HCT116 (cell line): Measurements from ENCODE around the gene CDK4. TPM values are rescaled to one million over a fixed set of nuclear protein-coding genes. Genes with fewer than 3 reads are reported as not detected.

Experiments
- ATAC-seq: fragments of 200-7000 bp; cut with Tn5 transposase; 2 replicates; pipeline ENCODE4 v1.9.1; 2020; ENCODE audit warnings: mild to moderate bottlenecking, moderate library complexity
- BruUV-seq: library from RNA; stranded (reverse); fragments of 400-500 nt; replicated peaks from 2 replicates; lab custom pipeline; 2021; lab: Mats Ljungman, UMichigan
- CTCF ChIA-PET: fragments of 300-600 bp; sonication (Branson Sonifier 250); formaldehyde crosslinking; loops from one replicate; lab custom pipeline; 2021; ENCODE audit warnings: antibody characterized with exemption; lab: Charles Lee
- POLR2A ChIA-PET: fragments of 300-600, 350-600 bp; sonication (Branson Sonifier 250); formaldehyde crosslinking; loops from one replicate; lab custom pipeline; 2021; ENCODE audit warnings: antibody characterized with exemption; lab: Charles Lee
- RAD21 ChIA-PET, 2 experiments: fragments of 300-600 bp; sonication (Branson Sonifier 250); formaldehyde crosslinking; loops; one replicate each; lab custom pipeline; 2023; ENCODE audit warnings: low total read pairs in 2 of 2; ENCODE audit not compliant: uncharacterized antibody in 2 of 2, unreplicated experiment in 2 of 2, low non-redundant PET in 1 of 2; lab: Charles Lee
- DNase-seq: peaks from one replicate; pipeline ENCODE4 v3.0.0-alpha.2; 2010; ENCODE audit warnings: low read depth, low spot score
- H2AFZ ChIP-seq: fragments of 200-600 bp; shearing (Covaris generic), sonication (generic); 2 replicates; pipeline ENCODE4 v1.6.1; 2017; ENCODE audit warnings: low read depth, mixed run types, mixed read lengths, antibody characterized with exemption, low read length; ENCODE audit not compliant: poor library complexity, severe bottlenecking
- H3K27ac ChIP-seq: 2 replicates; pipeline ENCODE4 v1.5.1; 2012; ENCODE audit warnings: low read depth, low read length
- H3K27me3 ChIP-seq: fragments of 200-600 bp; sonication (generic); 2 replicates; pipeline ENCODE4 v1.6.1; 2016; ENCODE audit warnings: mixed run types, low read length, mixed read lengths; ENCODE audit not compliant: insufficient read depth
- H3K36me3 ChIP-seq, 2 experiments: fragments of 200-500 bp in 1 of 2; fragments of 200-600 bp in 1 of 2; sonication (Bioruptor generic) in 1 of 2; sonication (generic) in 1 of 2; 2 replicates each; pipeline versions ENCODE4 v1.5.1 to v1.6.1; 2014 to 2016; ENCODE audit warnings: low read length in 2 of 2, inconsistent platforms in 1 of 2, mixed read lengths in 1 of 2, mixed run types in 1 of 2; ENCODE audit not compliant: insufficient read depth in 2 of 2, control insufficient read depth in 1 of 2
- H3K4me1 ChIP-seq, 2 experiments: fragments of 200-600 bp in 1 of 2; sonication (generic) in 1 of 2; 2 replicates each; pipeline versions ENCODE4 v1.5.1 to v1.6.1; 2012 to 2017; ENCODE audit warnings: low read length in 2 of 2, inconsistent platforms in 1 of 2, mild to moderate bottlenecking in 1 of 2, mixed read lengths in 1 of 2, mixed run types in 1 of 2, moderate library complexity in 1 of 2; ENCODE audit not compliant: insufficient read depth in 2 of 2, control insufficient read depth in 1 of 2
- H3K4me2 ChIP-seq: fragments of 200-600 bp; sonication (generic); 2 replicates; pipeline ENCODE4 v1.6.1; 2017; ENCODE audit warnings: mixed run types, low read length, mixed read lengths
- H3K4me3 ChIP-seq, 2 experiments: fragments of 200-600 bp in 1 of 2; sonication (generic) in 1 of 2; replicated peaks in 1 of 2; 2 replicates each; pipeline ENCODE4 v1.5.1; 2011 to 2016; ENCODE audit warnings: low read length in 2 of 2, control low read depth in 1 of 2, low read depth in 1 of 2, mild to moderate bottlenecking in 1 of 2, mixed read lengths in 1 of 2, mixed run types in 1 of 2
- H3K79me2 ChIP-seq: fragments of 200-600 bp; sonication (generic); 2 replicates; pipeline ENCODE4 v1.6.1; 2017; ENCODE audit warnings: mild to moderate bottlenecking, mixed run types, low read length, moderate library complexity, mixed read lengths; ENCODE audit not compliant: insufficient read depth
- H3K9ac ChIP-seq: fragments of 200-600 bp; sonication (generic); 2 replicates; pipeline ENCODE4 v1.6.1; 2016; ENCODE audit warnings: low read length, mixed read lengths
- H3K9me2 ChIP-seq: fragments of 200-600 bp; sonication (generic), shearing (Covaris generic); 2 replicates; pipeline ENCODE4 v1.6.1; 2017; ENCODE audit warnings: mixed run types, mild to moderate bottlenecking, moderate library complexity; ENCODE audit not compliant: insufficient read depth
- H3K9me3 ChIP-seq, 2 experiments: fragments of 200-500 bp in 1 of 2; fragments of 200-600 bp in 1 of 2; sonication (Bioruptor generic) in 1 of 2; sonication (generic) in 1 of 2; 2 replicates each; pipeline ENCODE4 v1.6.1; 2014 to 2017; ENCODE audit warnings: low read length in 2 of 2, mixed read lengths in 2 of 2, inconsistent platforms in 1 of 2, low read depth in 1 of 2, mild to moderate bottlenecking in 1 of 2, mixed run types in 1 of 2, moderate library complexity in 1 of 2; ENCODE audit not compliant: control insufficient read depth in 1 of 2, insufficient read depth in 1 of 2
- H4K20me1 ChIP-seq: fragments of 200-600 bp; sonication (generic), shearing (Covaris generic); 2 replicates; pipeline ENCODE4 v1.6.1; 2017; ENCODE audit warnings: mixed run types, mild to moderate bottlenecking, moderate library complexity; ENCODE audit not compliant: insufficient read depth
- ATF3 ChIP-seq: IDR thresholded peaks from 2 replicates; pipeline ENCODE4 v1.6.1; 2012
- CEBPB ChIP-seq: IDR thresholded peaks from 2 replicates; pipeline ENCODE4 v1.6.1; 2012; ENCODE audit warnings: low read depth
- ELF1 ChIP-seq: IDR thresholded peaks from 2 replicates; pipeline ENCODE4 v1.6.1; 2012; ENCODE audit warnings: low read depth, borderline replicate concordance
- MAX ChIP-seq: IDR thresholded peaks from 2 replicates; pipeline ENCODE4 v1.6.1; 2012
- REST ChIP-seq: IDR thresholded peaks from 2 replicates; pipeline ENCODE4 v1.6.1; 2012; ENCODE audit warnings: low read depth
- SIN3A ChIP-seq: IDR thresholded peaks from 2 replicates; pipeline ENCODE4 v1.6.1; 2012; ENCODE audit warnings: low read depth
- SP1 ChIP-seq: IDR thresholded peaks from 2 replicates; pipeline ENCODE4 v1.6.1; 2012; ENCODE audit warnings: low read depth
- SRF ChIP-seq: IDR thresholded peaks from 2 replicates; pipeline ENCODE4 v1.6.1; 2012; ENCODE audit warnings: low read depth
- ZBTB33 ChIP-seq: IDR thresholded peaks from 2 replicates; pipeline ENCODE4 v1.6.1; 2011; ENCODE audit warnings: mild to moderate bottlenecking, low read length, moderate library complexity; ENCODE audit not compliant: insufficient replicate concordance; ENCODE audit errors: extremely low read depth
- ZNF274 ChIP-seq: fragments of 200-500 bp; sonication (Bioruptor generic); IDR thresholded peaks from 2 replicates; pipeline ENCODE4 v1.6.1; 2014; ENCODE audit warnings: mild to moderate bottlenecking, low read depth, low read length, inconsistent platforms
- intact Hi-C: fragments of 100-400 bp; cut with micrococcal nuclease; formaldehyde crosslinking; loops from 2 replicates; pipeline ENCODE4 v1.10.0; 2022
- total RNA-seq: library from RNA; stranded (reverse); gene quantifications from one replicate; pipeline ENCODE4 v1.2.1, GENCODE V29; 2021; ENCODE audit not compliant: unreplicated experiment

Gene CDK4
- total RNA-seq, 1 experiment from 2014 or later, result 206 TPM

- TF ChIP-seq ZNF274 (no peak), MAX (no peak), SIN3A (no peak), REST (no peak)
Observed at GRCh38 chr12:57749061-57749460, 3.0 kb downstream of the CDK4 start (continued).

GRCh38 chr12:57746025-57746424 lies 6.1 kb downstream of the CDK4 start:
- H3K9ac ChIP-seq, result peak overlapping the region; percentile 90; the same call in 1 of the 2 replicates
- peaks cover 21% of the 10 kb centered on the region for H3K79me2 ChIP-seq
- intact Hi-C loops, result no loop called here
- H3K36me3 ChIP-seq, result peaks cover 18 to 27% of the 10 kb centered on the region in 2 experiments; a peak in 3 of 4 replicates
- peak overlapping the region; percentile 69 to 76 for H3K4me3 ChIP-seq
- DNase-seq, result no peak
- ChIA-PET POLR2A (no interaction called here), RAD21 (no interaction called here), CTCF (no interaction called here)
- H3K9me2 ChIP-seq, result no peaks in the 10 kb centered on the region
- H3K27me3 ChIP-seq, result no peaks in the 10 kb centered on the region
- no peaks in the 10 kb centered on the region for H4K20me1 ChIP-seq
- H3K9me3 ChIP-seq, result no peaks in the 10 kb centered on the region
- ATAC-seq, result no peak
- TSS peak; percentile 59 for BruUV-seq
- no peak overlapping the region for H2AFZ ChIP-seq
- no peak for TF ChIP-seq CEBPB
- TF ChIP-seq SP1, result no peak
- TF ChIP-seq ELF1, result no peak
- TF ChIP-seq ATF3, result no peak
- no peak for TF ChIP-seq ZBTB33
- no peak for TF ChIP-seq SRF
- peaks cover 10 to 40% of the 10 kb centered on the region in 2 experiments; a peak in 3 of 4 replicates for H3K4me1 ChIP-seq
- peak overlapping the region; percentile 76; the same call in 1 of the 2 replicates for H3K27ac ChIP-seq
- peak overlapping the region; percentile 91 for H3K4me2 ChIP-seq
